Vagina (tissue), 2 donors: Measurements from ENCODE around the gene SDK2.

Experiments used
- CTCF ChIP-seq, 3 experiments: fragments of 450-650 bp in 2 of 3; fragments of 200-600 bp in 1 of 3; sonication (generic) in 1 of 3; IDR thresholded peaks; one replicate each; pipeline ENCODE4 v1.5.1; 2017 to 2019; ENCODE audit warnings: antibody characterized with exemption in 3 of 3, mild to moderate bottlenecking in 2 of 3, moderate library complexity in 2 of 3
- POLR2A ChIP-seq, 2 donors: fragments of 450-650 bp; IDR thresholded peaks; one replicate each; pipeline ENCODE4 v1.6.1; 2017; ENCODE audit warnings: antibody characterized with exemption in 2 of 2, mild to moderate bottlenecking in 2 of 2, moderate library complexity in 2 of 2
- POLR2AphosphoS5 ChIP-seq, 2 donors: sonication (generic); formaldehyde crosslinking; IDR thresholded peaks; one replicate each; pipeline ENCODE4 v1.9.0; 2017; ENCODE audit warnings: antibody characterized with exemption in 2 of 2, mild to moderate bottlenecking in 2 of 2, low read depth in 1 of 2; ENCODE audit not compliant: insufficient read depth in 1 of 2

GRCh38 chr17:73646409-73647300 is 2.4 kb upstream of the SDK2 start:
- TF ChIP-seq CTCF (IDR thresholded peaks at IDR 0.05) (no peak), POLR2A (IDR thresholded peaks at IDR 0.05) (no peak), POLR2AphosphoS5 (IDR thresholded peaks at IDR 0.05; ENCODE audit: insufficient read depth in 1 of 2, low read depth in 1 of 2) (no peak)
